GM19328 (cell line): ENCODE results near the gene SND1.
"Not testable (repeated sequence)": the region's sequence is repeated elsewhere in the genome, so short reads cannot be mapped to it uniquely, and the experiment has no call there.

Source experiments
- ATAC-seq: cut with Tn5 transposase; IDR thresholded peaks from one replicate; pipeline ENCODE4 v1.9.1; 2021; ENCODE audit warnings: mild to moderate bottlenecking, moderate library complexity; ENCODE audit not compliant: unreplicated experiment

The SND1 gene

DNA sequence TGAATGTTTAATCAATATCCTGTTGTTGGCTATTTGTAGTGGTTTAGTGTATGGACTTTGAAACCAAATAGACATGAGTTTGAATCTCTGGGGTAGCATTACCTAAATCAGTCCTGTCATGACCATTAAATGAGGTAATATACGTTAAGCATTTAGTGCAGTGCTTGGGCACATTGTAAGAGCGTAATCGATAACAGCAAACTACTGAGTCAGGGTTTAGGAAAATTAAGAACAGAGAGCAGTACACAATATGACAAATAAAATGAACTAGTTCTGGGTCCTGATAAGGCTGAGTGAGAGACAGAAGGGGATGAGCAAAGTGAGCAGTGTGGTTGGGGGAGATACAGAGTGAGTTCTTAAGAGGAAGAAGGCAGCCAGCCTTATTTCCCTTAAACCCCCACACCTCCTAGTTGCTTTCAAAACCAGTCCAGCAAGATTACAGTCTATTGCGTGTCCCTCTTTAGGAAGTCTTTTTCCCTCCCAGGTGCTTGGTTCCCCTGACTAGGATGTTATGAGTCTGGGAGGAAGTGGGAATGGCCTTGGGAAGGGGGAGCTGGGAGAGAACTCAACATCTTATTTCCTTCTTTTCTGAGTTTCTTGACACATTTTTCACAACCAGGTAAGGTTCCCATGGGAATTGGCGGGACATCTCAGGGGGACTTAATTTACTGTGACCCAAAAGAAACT is 171.0 kb downstream of the SND1 start:
- no peak for ATAC-seq

DNA sequence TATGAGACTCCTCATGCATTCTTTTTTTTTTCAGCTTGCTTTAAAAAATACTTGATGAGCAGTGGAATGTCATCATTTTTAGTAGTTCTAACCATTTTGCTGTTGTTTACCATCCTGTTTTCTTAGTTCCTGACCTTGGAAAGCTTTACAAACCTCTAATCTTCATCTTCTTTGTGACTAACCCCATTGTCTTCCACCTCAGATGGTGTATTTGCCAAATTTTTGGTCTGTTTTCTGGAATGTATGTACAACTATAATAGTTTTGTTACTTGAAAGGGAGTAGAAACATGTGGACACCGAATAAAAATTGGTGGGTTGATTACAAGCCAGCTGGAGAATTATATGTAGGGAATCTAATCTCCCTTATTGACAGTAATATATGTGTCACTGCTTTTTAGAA is 172.7 kb downstream of the SND1 start:
- no peak for ATAC-seq

GRCh38 chr7:127828843-127829500 is 177.0 kb downstream of the SND1 start:
- peak; percentile 57 for ATAC-seq

DNA sequence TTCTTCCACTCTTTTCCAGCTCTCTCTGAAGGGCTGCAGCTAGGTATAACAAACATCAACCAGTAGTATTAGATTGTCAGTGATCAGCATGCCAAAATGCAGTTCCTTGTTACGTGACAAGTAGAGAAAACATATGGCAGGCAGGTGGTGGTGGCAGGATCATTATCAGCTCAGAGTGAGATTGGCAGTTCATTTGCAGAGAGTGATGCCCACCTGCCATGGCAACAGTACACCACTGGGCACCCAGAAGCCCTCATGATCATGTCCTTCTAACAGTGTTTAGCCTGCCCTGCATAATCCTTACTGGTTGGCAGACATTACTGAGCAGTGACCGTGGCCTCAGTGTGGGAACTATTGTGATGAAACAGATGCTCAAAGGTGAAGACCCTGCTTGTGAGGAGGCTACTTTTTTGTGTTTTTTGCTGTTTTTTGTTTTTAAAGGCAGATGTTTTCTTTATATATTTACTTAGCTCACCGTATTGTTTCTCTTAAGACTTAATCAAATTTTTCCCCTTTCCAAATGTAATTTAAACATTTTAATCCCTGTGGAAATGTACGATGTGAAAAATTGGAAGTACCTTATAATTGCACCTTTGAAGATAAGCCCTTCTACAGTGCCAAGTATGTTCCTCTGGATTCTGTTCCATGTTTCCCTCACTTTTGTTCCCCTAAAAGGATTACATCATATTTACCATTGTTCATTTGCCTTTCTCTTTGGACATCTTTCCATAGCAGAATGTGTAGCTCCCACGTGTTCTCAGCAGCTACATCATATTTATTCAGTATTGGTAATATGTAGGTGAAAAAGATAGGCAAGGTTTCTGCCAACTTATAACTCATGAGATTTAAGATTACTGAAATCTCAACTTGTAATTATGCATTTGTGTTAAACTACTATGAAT is 179.6 kb downstream of the SND1 start:
- no peak for ATAC-seq

GRCh38 chr7:127832592-127832991 is 180.6 kb downstream of the SND1 start:
- no peak for ATAC-seq

- ATAC-seq, result no peak
Measured at GRCh38 chr7:127833641-127834040, 181.6 kb downstream of the SND1 start.

DNA sequence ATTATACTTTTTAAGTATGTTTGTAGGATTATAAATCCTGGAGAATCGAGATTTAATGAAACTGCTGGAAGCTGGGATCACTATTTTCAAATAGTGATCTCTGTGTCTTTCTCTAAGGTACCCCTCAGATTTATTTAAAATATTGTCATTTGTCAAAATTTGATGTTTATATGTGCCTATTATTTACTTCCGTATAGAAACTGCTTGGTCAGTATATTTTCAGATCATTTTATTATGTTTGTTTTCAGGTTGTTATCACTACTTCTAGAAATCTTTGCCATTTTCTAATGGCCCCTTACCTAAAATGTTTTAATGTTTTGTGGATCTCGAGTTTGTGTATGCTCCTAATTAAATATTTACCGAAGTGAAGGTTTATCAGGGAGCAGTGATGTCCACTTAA is 183.7 kb downstream of the SND1 start:
- ATAC-seq, result no peak

- ATAC-seq, result not testable (repeated sequence)
Measured at GRCh38 chr7:127837816-127838410, 185.9 kb downstream of the SND1 start.

- ATAC-seq, result no peak
Measured at GRCh38 chr7:127838816-127839415, 186.9 kb downstream of the SND1 start.

DNA sequence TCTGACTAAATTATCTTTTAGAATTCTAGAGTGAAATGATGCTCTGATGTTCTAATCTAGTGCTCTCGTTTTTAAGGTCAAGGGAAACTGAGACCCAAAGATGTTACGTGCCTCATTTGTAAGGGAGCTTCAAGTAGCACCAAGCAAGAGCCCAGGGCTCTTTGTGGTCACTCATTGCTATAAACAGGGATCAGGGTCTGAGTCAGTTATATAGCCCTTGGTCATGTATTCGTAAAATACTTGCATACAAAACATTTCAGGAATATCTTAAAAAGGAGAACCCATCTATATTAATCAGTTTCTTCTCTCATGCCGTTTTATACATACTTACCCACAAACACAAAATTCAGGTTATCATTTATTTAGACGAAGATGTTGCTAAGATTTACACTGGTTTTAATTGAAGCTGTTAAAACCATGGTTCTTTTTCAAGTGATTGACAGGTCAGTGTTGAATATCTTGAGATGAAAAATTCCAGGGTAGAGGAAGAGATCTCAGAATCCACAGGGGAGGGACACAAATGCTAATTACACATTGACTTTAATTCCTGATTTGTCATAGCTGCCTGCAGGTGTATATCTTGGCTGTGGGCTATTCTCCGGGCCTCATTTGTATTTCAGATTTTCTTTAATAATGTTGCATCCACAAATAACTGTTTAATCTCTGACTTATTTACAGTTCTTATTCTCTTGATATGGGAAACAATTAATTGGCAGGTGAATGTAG is 188.4 kb downstream of the SND1 start:
- no peak for ATAC-seq

- ATAC-seq, result no peak
Measured at GRCh38 chr7:127844165-127844564, 192.2 kb downstream of the SND1 start.

DNA sequence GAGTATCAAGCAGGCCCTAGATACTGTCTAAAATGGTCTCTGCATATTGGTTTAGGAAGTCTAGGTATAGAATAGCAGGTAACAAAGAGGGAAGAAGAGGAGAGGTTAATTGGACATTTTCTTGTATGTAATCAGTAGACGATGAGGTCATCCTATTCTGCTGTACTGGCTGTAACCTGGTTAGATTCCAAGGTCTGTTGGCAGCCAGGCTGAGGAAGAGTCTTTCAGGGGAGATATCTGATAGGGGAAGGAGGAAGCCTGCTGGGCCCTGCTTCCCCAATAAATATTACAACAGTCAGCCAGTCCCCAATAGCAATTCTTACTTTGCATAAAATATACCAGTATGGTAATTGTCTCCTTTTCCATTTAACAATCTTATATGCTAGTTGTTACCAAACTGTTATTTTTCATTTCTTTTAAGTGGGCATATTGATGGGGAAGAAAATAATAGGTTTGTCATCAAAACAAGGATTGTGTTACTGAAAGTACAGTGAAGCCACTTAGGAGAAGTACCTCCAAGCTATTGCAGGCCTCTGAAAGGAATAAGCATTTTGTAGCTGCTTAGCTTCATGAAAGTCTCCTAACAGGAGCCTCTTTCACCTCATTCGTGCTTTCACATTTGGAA is 192.8 kb downstream of the SND1 start:
- ATAC-seq, result no peak

- ATAC-seq, result no peak
Measured at GRCh38 chr7:127845522-127846214, 193.7 kb downstream of the SND1 start.

- ATAC-seq, result no peak
Measured at GRCh38 chr7:127847641-127848040, 195.6 kb downstream of the SND1 start.

DNA sequence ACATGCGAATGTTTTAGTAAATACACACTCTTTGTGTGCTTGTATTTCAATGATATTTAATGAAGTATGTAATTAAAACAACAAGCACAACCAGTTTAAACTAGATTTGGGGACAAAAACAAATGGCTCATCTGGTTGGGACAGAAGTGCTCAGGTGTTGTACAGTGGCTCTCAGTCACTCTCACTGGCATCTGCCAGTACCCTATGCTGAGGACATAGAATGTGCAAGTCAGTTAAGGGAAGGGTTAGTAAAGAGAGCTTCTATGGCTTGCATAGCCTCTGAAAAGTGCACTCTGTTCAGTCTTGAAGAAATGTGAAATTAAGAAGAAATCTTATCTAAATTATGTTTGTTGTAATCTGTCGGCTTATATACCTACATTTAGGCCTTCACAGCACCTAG is 196.2 kb downstream of the SND1 start:
- no peak for ATAC-seq

GRCh38 chr7:127850195-127850594 is 198.2 kb downstream of the SND1 start:
- ATAC-seq, result no peak

DNA sequence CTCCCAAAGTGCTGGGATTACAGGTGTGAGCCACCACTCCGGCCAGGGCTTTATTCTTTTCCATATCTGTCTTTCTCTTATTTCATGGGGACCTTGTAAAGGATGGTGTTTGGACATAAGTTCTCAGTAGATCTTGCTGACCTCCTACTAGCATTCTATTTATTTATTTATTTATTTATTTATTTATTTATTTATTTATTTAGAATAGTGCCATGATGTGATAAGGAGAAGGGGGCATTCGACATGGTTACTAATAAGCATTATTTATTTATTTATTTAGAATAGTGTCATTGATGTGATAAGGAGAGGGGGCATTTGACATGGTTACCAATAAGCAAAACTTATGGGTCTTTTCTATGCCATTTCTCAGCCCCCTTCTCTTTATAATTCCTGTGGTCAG is 202.4 kb downstream of the SND1 start:
- no peak for ATAC-seq

GRCh38 chr7:127857464-127857841 is 205.5 kb downstream of the SND1 start:
- no peak for ATAC-seq
